ENCODE results near the gene HOPX.
"Not testable (repeated sequence)": the region's sequence is repeated elsewhere in the genome, so short reads cannot be mapped to it uniquely, and the experiment has no call there.

Gene HOPX

DNA sequence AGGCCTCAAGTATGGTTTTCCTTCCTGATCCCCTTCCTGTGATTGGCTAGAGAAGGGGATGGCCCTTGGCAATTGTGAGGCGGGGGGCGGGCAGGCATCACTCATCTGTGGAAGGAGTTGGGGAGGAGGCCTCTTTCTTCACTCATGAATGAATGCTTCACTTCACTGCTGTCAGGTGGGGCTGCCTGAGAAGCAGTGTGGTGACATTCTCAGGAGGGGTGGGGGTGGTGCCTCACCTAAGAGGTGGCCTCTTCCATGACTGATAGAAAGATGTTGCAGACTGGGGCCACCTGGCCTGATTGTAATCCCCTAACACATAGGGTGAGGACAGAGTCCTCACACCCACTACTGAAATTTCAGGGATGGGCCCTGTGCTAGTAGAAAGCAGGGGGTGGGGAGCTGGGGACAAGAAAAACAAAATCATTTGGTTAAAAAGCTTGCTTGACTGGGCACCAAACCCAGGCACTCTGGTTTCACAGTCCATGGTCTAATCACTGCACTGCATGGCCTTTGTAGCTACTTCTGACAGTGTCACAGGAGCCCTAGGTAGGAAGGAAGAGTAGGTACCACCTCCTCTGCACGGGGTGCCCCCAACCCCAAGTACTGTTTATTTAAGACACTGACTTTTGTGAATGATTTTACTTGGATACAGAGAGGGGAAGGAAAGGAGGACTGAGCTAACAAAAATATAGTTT is 5.6 kb upstream of the HOPX start:
- no peak for TF ChIP-seq POLR2A (IDR thresholded peaks at IDR 0.05; ENCODE audit: low read depth, low read length)
- TF ChIP-seq TAF1 (IDR thresholded peaks at IDR 0.05; ENCODE audit: borderline replicate concordance, low read depth, low read length): no peak
- no peak for TF ChIP-seq POLR2AphosphoS5 (IDR thresholded peaks at IDR 0.05; ENCODE audit: low read depth, low read length)
- no peak for DNase-seq (ENCODE audit: insufficient read length)
- FAIRE-seq: no peak

- no peak for FAIRE-seq
- TF ChIP-seq TAF1 (IDR thresholded peaks at IDR 0.05; ENCODE audit: borderline replicate concordance, low read depth, low read length) (no peak), POLR2A (IDR thresholded peaks at IDR 0.05; ENCODE audit: low read depth, low read length) (no peak), POLR2AphosphoS5 (IDR thresholded peaks at IDR 0.05; ENCODE audit: low read depth, low read length) (no peak)
- no peak for DNase-seq (ENCODE audit: insufficient read length)
Observed at GRCh38 chr4:56684320-56685050, 3.4 kb upstream of the HOPX start.

DNA sequence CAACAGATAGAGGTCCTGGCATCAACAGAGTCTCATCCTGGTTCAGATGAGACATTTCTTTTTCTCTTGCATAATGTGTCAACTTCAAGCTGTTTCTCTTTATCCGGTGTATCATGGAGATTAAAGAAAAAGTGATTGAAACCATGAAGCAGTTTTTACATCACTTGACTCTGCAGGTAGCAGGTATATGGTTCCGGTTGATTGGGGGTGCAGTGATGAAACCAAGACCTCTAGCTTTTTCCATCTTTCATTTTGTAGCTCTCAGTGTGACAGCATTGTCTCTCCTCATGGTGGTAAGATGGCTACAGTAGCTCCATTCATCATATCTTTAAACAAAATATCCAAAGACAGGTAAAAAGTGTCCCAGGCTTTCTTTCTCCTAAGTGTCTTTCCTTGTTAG is 2.4 kb upstream of the HOPX start:
- no peak for DNase-seq (ENCODE audit: insufficient read length)
- no peak for FAIRE-seq
- TF ChIP-seq TAF1 (IDR thresholded peaks at IDR 0.05; ENCODE audit: borderline replicate concordance, low read depth, low read length) (no peak), POLR2A (IDR thresholded peaks at IDR 0.05; ENCODE audit: low read depth, low read length) (no peak)

DNA sequence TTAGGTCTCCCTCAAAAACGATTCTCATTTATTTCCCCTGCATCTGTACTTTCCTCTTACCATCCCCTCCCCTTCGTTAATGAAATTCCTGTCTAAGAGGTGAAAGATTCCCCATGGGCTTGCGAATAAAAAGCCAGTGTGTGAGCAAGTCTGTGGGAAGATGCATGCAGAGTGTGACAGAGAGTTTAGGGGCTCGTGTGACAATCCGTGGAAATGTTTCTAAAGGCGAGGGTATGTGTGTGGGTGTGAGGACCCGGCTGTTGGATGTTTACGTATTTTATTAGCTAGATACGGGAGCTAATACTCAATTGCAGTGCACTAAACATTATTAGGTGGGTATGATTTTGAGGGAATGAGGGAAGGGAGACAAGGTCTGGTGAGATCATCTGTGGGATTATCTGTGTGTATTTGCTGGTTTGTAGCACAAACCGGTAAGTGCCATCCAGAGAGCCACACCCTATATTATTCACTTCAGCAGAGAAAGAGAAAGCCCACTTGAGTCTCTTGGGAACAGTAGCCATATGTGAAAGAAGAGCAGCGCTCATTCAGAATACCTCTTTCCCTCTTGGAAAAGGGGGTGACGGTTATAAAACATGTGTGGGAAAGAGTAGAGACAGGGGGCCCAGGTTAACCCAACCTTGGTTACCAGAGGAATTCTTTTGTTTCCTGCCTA is 893 bp upstream of the HOPX start:
- TF ChIP-seq POLR2A (IDR thresholded peaks at IDR 0.05; ENCODE audit: low read depth, low read length): no peak
- FAIRE-seq (no peak), DNase-seq (ENCODE audit: insufficient read length) (no peak)

DNA sequence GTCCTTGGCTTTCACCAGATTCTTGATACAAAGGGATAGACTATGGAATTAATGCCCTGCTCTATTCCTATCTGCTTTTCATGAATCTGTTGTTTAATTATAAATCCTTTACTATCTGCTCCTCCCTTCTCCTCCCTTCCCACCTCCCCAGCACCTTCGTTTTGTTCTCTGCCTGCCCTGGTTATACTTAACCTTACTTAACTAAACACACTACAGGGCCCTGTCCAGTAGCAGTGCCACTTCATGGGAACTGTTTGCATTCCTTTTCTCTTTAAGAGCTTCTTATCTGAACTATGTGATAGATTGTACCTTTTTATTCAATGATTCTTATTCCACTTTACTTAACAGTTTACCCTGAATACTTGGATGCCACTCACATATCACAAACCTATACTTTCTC is 830 bp downstream of the HOPX start:
- no peak for DNase-seq (ENCODE audit: insufficient read length)
- no peak for FAIRE-seq

GRCh38 chr4:56677711-56678110 is 3.4 kb downstream of the HOPX start:
- no peak for FAIRE-seq
- DNase-seq (ENCODE audit: insufficient read length): no peak
- TF ChIP-seq POLR2A (IDR thresholded peaks at IDR 0.05; ENCODE audit: low read depth, low read length) (no peak), POLR2AphosphoS5 (IDR thresholded peaks at IDR 0.05; ENCODE audit: low read depth, low read length) (no peak), TAF1 (IDR thresholded peaks at IDR 0.05; ENCODE audit: borderline replicate concordance, low read depth, low read length) (no peak)

More for the DNA sequence above, 830 bp downstream of the HOPX start:
- TF ChIP-seq POLR2AphosphoS5 (IDR thresholded peaks at IDR 0.05; ENCODE audit: low read depth, low read length) (no peak), TAF1 (IDR thresholded peaks at IDR 0.05; ENCODE audit: borderline replicate concordance, low read depth, low read length) (no peak), POLR2A (IDR thresholded peaks at IDR 0.05; ENCODE audit: low read depth, low read length) (no peak)

GRCh38 chr4:56674984-56675383 is 6.1 kb downstream of the HOPX start:
- no peak for FAIRE-seq
- TF ChIP-seq POLR2A (IDR thresholded peaks at IDR 0.05; ENCODE audit: low read depth, low read length): no peak
- no peak for TF ChIP-seq POLR2AphosphoS5 (IDR thresholded peaks at IDR 0.05; ENCODE audit: low read depth, low read length)
- TF ChIP-seq TAF1 (IDR thresholded peaks at IDR 0.05; ENCODE audit: borderline replicate concordance, low read depth, low read length): no peak

GRCh38 chr4:56671860-56672259 is 9.2 kb downstream of the HOPX start:
- TF ChIP-seq POLR2A (IDR thresholded peaks at IDR 0.05; ENCODE audit: low read depth, low read length) (no peak), TAF1 (IDR thresholded peaks at IDR 0.05; ENCODE audit: borderline replicate concordance, low read depth, low read length) (no peak), POLR2AphosphoS5 (IDR thresholded peaks at IDR 0.05; ENCODE audit: low read depth, low read length) (no peak)
- FAIRE-seq: no peak
- no peak for DNase-seq (ENCODE audit: insufficient read length)

More at GRCh38 chr4:56674984-56675383, 6.1 kb downstream of the HOPX start:
- no peak for DNase-seq (ENCODE audit: insufficient read length)

DNA sequence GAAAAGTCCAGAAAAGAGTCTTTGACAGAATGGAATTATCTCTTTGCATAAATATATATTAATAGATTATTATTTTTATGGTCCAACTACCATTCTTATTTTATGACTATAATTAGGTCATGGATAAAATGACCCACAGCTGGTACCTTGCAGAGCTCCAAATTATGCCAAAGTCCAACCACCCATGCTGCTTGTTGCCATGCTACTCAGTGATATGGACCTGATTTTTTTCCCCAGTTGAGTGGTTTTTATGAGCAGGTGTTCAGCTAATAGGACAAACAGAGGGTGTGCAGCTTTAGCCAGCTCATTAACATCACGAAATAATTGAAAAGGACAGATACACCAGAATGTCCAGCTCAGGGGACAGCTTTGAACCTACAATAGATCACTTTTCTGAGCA is 9.7 kb downstream of the HOPX start:
- DNase-seq (ENCODE audit: insufficient read length) (no peak), FAIRE-seq (no peak)
- no peak for TF ChIP-seq TAF1 (IDR thresholded peaks at IDR 0.05; ENCODE audit: borderline replicate concordance, low read depth, low read length)
- TF ChIP-seq POLR2A (IDR thresholded peaks at IDR 0.05; ENCODE audit: low read depth, low read length): no peak
- TF ChIP-seq POLR2AphosphoS5 (IDR thresholded peaks at IDR 0.05; ENCODE audit: low read depth, low read length): no peak

DNA sequence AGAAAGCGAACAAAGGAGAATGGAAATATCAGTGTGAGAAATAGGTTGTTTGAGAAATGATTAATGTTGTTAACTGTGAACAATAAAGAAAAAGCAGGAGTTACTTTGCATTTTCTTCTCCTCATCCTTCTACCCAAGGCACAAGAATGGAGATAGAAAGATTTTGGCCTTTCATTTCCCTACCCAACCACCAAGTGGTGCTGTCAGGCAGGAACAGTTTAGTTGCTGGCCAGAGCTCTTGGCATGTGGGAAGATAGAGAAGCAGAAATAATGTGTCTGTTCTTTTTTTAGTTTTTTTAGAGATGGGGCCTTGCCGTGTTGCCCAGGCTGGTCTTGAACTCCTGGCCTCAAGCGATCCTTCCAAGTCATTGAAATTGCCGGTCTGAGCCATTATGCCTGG is 12.8 kb downstream of the HOPX start:
- no peak for FAIRE-seq
- TF ChIP-seq TAF1 (IDR thresholded peaks at IDR 0.05; ENCODE audit: borderline replicate concordance, low read depth, low read length) (no peak), POLR2A (IDR thresholded peaks at IDR 0.05; ENCODE audit: low read depth, low read length) (no peak), POLR2AphosphoS5 (IDR thresholded peaks at IDR 0.05; ENCODE audit: low read depth, low read length) (no peak)
- DNase-seq (ENCODE audit: insufficient read length): no peak

DNA sequence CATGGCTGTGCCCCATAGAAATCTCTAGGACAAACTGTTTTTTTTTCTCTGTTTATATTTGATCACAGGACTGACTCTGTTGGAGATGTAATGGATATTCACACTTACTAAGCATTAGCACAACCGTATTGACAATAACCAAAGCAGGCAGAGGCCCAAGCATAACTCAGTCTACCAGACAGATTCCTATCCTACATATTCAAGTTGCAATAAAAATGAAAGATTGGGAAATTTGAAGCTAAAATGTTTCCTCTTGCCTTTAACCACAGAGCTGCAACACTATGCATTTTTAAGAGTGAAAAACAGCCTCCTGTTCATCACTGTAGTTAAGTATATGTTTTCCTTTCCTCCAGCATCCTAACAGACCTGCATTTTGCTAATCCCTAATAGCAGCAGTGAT is 13.7 kb downstream of the HOPX start:
- DNase-seq (ENCODE audit: insufficient read length); FAIRE-seq: not testable (repeated sequence)

DNA sequence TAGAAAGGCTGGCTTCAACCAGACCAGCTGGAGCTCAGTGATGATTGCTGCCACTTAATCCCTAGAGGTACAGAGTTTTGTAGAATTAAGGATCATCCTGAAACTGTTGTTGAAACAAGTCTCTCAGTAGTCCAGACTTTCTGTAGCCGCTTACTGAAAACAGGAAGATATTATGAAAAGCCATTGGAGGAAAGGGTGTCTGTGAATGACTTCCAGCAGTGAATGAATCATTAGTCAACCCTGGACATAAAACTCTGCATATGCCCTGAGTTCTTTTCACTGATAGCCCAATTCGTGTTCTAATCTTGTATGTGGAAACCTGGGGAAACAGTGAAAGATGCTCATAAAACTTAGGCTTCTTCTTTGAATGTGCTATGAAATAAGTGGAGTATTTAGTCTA is 14.8 kb downstream of the HOPX start:
- no peak for FAIRE-seq
- no peak for TF ChIP-seq POLR2AphosphoS5 (IDR thresholded peaks at IDR 0.05; ENCODE audit: low read depth, low read length)

More for the DNA sequence above, 14.8 kb downstream of the HOPX start:
- no peak for DNase-seq (ENCODE audit: insufficient read length)

Data from GM12892 (cell line).